ENCODE measurements around the gene DAPP1.

The DAPP1 gene

GRCh38 chr4:99856166-99856565 lies 39.5 kb downstream of the DAPP1 start:
- no peak for DNase-seq

- no peak for DNase-seq
Measured at GRCh38 chr4:99857307-99857706, 40.7 kb downstream of the DAPP1 start.

GRCh38 chr4:99859618-99860017 lies 43.0 kb downstream of the DAPP1 start:
- DNase-seq: no peak

GRCh38 chr4:99860521-99860920 lies 43.9 kb downstream of the DAPP1 start:
- no peak for DNase-seq

- DNase-seq: no peak
Measured at GRCh38 chr4:99861120-99861905, 44.7 kb downstream of the DAPP1 start.

GRCh38 chr4:99863804-99864203 lies 47.2 kb downstream of the DAPP1 start:
- DNase-seq: no peak

GRCh38 chr4:99868126-99868596 lies 51.5 kb downstream of the DAPP1 start:
- DNase-seq: no peak

- DNase-seq: no peak
Measured at GRCh38 chr4:99872570-99872969, 55.9 kb downstream of the DAPP1 start.

GRCh38 chr4:99875071-99875470 lies 58.4 kb downstream of the DAPP1 start:
- no peak for DNase-seq

- DNase-seq: no peak
Measured at GRCh38 chr4:99876946-99877345, 60.3 kb downstream of the DAPP1 start.

- no peak for DNase-seq
Measured at GRCh38 chr4:99878604-99879003, 62.0 kb downstream of the DAPP1 start.

- no peak for DNase-seq
Measured at GRCh38 chr4:99879458-99879857, 62.8 kb downstream of the DAPP1 start.

GRCh38 chr4:99885063-99885664 lies 68.5 kb downstream of the DAPP1 start:
- peak; percentile 61 for DNase-seq

- no peak for DNase-seq
Measured at GRCh38 chr4:99885687-99886086, 69.1 kb downstream of the DAPP1 start.

- DNase-seq: no peak
Measured at GRCh38 chr4:99886146-99886545, 69.5 kb downstream of the DAPP1 start.

- no peak for DNase-seq
Measured at GRCh38 chr4:99887837-99888236, 71.2 kb downstream of the DAPP1 start.

GRCh38 chr4:99891351-99891750 lies 74.7 kb downstream of the DAPP1 start:
- peak; percentile 56 for DNase-seq

GRCh38 chr4:99893029-99893428 lies 76.4 kb downstream of the DAPP1 start:
- DNase-seq: no peak

GRCh38 chr4:99893839-99894160 lies 77.2 kb downstream of the DAPP1 start:
- DNase-seq: peak; percentile 10

- DNase-seq: peak; percentile 93
Measured at GRCh38 chr4:99894161-99894997, 77.8 kb downstream of the DAPP1 start, which contains the start of gene LAMTOR3. Gene LAMTOR3, minus strand, starts transcription at chr4:99894427. Its CDS starts 464 bp downstream, at chr4:99893963.

GRCh38 chr4:99894998-99895397 lies 78.4 kb downstream of the DAPP1 start:
- no peak for DNase-seq

GRCh38 chr4:99915449-99915848 lies 98.8 kb downstream of the DAPP1 start:
- DNase-seq: no peak

- DNase-seq: no peak
Measured at GRCh38 chr4:99917575-99917974, 100.9 kb downstream of the DAPP1 start.

- DNase-seq: no peak
Measured at GRCh38 chr4:99918656-99919055, 102.0 kb downstream of the DAPP1 start.
